ENCODE results near the gene ADSS1. TPM values are rescaled to one million over a fixed set of nuclear protein-coding genes. Genes with fewer than 3 reads are reported as not detected.

Gene ADSS1
- total RNA-seq, 1 donor from 2014 or later = 89.8 TPM

- H3K36me3 ChIP-seq (ENCODE audit: control insufficient read depth in 3 of 3, insufficient read depth in 3 of 3, low read length in 3 of 3) = peaks cover 8 to 14% (median 13%) of the 10 kb centered on the region in 3 donors
- H3K27ac ChIP-seq (ENCODE audit: low read depth, low read length) = no peak overlapping the region
- H3K9me3 ChIP-seq (ENCODE audit: control insufficient read depth in 3 of 3, low read length in 3 of 3) = no peaks in the 10 kb centered on the region
- no peak overlapping the region for H3K9ac ChIP-seq (ENCODE audit: low read depth in 1 of 3, low read length in 3 of 3)
- H3K27me3 ChIP-seq (ENCODE audit: control insufficient read depth in 3 of 3, insufficient read depth in 3 of 3, low read length in 3 of 3) = no peaks in the 10 kb centered on the region
- no peaks in the 10 kb centered on the region for H3K4me1 ChIP-seq (ENCODE audit: control insufficient read depth in 3 of 3, insufficient read depth in 3 of 3, low read length in 3 of 3)
- H3K4me3 ChIP-seq (ENCODE audit: low read length in 3 of 3) = no peak overlapping the region
Measured at GRCh38 chr14:104778694-104779331, 54.8 kb downstream of the ADSS1 start.

- Histone ChIP-seq H3K4me3 (ENCODE audit: low read length in 3 of 3) (no peak overlapping the region), H3K27ac (ENCODE audit: low read depth, low read length) (no peak overlapping the region), H3K4me1 (ENCODE audit: control insufficient read depth in 3 of 3, insufficient read depth in 3 of 3, low read length in 3 of 3) (no peaks in the 10 kb centered on the region), H3K36me3 (ENCODE audit: control insufficient read depth in 3 of 3, insufficient read depth in 3 of 3, low read length in 3 of 3) (peaks cover 6 to 10% (median 8%) of the 10 kb centered on the region in 3 donors), H3K9ac (ENCODE audit: low read depth in 1 of 3, low read length in 3 of 3) (no peak overlapping the region), H3K9me3 (ENCODE audit: control insufficient read depth in 3 of 3, low read length in 3 of 3) (no peaks in the 10 kb centered on the region), H3K27me3 (ENCODE audit: control insufficient read depth in 3 of 3, insufficient read depth in 3 of 3, low read length in 3 of 3) (no peaks in the 10 kb centered on the region)
Measured at GRCh38 chr14:104779776-104780512, 55.9 kb downstream of the ADSS1 start.

- no peaks in the 10 kb centered on the region for H3K27me3 ChIP-seq (ENCODE audit: control insufficient read depth in 3 of 3, insufficient read depth in 3 of 3, low read length in 3 of 3)
- no peak overlapping the region for H3K9ac ChIP-seq (ENCODE audit: low read depth in 1 of 3, low read length in 3 of 3)
- no peak overlapping the region for H3K4me3 ChIP-seq (ENCODE audit: low read length in 3 of 3)
- H3K27ac ChIP-seq (ENCODE audit: low read depth, low read length) = no peak overlapping the region
- H3K36me3 ChIP-seq (ENCODE audit: control insufficient read depth in 3 of 3, insufficient read depth in 3 of 3, low read length in 3 of 3) = peaks cover 2 to 6% (median 6%) of the 10 kb centered on the region in 3 donors
- H3K9me3 ChIP-seq (ENCODE audit: control insufficient read depth in 3 of 3, low read length in 3 of 3) = no peaks in the 10 kb centered on the region
- H3K4me1 ChIP-seq (ENCODE audit: control insufficient read depth in 3 of 3, insufficient read depth in 3 of 3, low read length in 3 of 3) = no peaks in the 10 kb centered on the region
Measured at GRCh38 chr14:104780513-104781030, 56.5 kb downstream of the ADSS1 start.

- H3K9ac ChIP-seq (ENCODE audit: low read depth in 1 of 3, low read length in 3 of 3) = no peak overlapping the region
- no peaks in the 10 kb centered on the region for H3K9me3 ChIP-seq (ENCODE audit: control insufficient read depth in 3 of 3, low read length in 3 of 3)
- H3K27me3 ChIP-seq (ENCODE audit: control insufficient read depth in 3 of 3, insufficient read depth in 3 of 3, low read length in 3 of 3) = no peaks in the 10 kb centered on the region
- peaks cover 0 to 4% (median under 1%) of the 10 kb centered on the region in 3 donors for H3K4me1 ChIP-seq (ENCODE audit: control insufficient read depth in 3 of 3, insufficient read depth in 3 of 3, low read length in 3 of 3)
- no peak overlapping the region for H3K4me3 ChIP-seq (ENCODE audit: low read length in 3 of 3)
- H3K27ac ChIP-seq (ENCODE audit: low read depth, low read length) = no peak overlapping the region
- peaks cover 0 to 4% (median 2%) of the 10 kb centered on the region in 3 donors for H3K36me3 ChIP-seq (ENCODE audit: control insufficient read depth in 3 of 3, insufficient read depth in 3 of 3, low read length in 3 of 3)
Measured at GRCh38 chr14:104781271-104782077, 57.4 kb downstream of the ADSS1 start.

- Histone ChIP-seq H3K27me3 (ENCODE audit: control insufficient read depth in 3 of 3, insufficient read depth in 3 of 3, low read length in 3 of 3) (no peaks in the 10 kb centered on the region), H3K9ac (ENCODE audit: low read depth in 1 of 3, low read length in 3 of 3) (no peak overlapping the region), H3K4me3 (ENCODE audit: low read length in 3 of 3) (no peak overlapping the region), H3K36me3 (ENCODE audit: control insufficient read depth in 3 of 3, insufficient read depth in 3 of 3, low read length in 3 of 3) (peaks cover 0 to 2% (median 2%) of the 10 kb centered on the region in 3 donors), H3K4me1 (ENCODE audit: control insufficient read depth in 3 of 3, insufficient read depth in 3 of 3, low read length in 3 of 3) (peaks cover 2 to 11% (median 5%) of the 10 kb centered on the region in 3 donors), H3K9me3 (ENCODE audit: control insufficient read depth in 3 of 3, low read length in 3 of 3) (no peaks in the 10 kb centered on the region), H3K27ac (ENCODE audit: low read depth, low read length) (no peak overlapping the region)
Measured at GRCh38 chr14:104782086-104782807, 58.2 kb downstream of the ADSS1 start.

- H3K36me3 ChIP-seq (ENCODE audit: control insufficient read depth in 3 of 3, insufficient read depth in 3 of 3, low read length in 3 of 3) = peaks cover 0 to 4% (median 2%) of the 10 kb centered on the region in 3 donors
- no peaks in the 10 kb centered on the region for H3K9me3 ChIP-seq (ENCODE audit: control insufficient read depth in 3 of 3, low read length in 3 of 3)
- H3K4me3 ChIP-seq (ENCODE audit: low read length in 3 of 3) = no peak overlapping the region
- H3K27me3 ChIP-seq (ENCODE audit: control insufficient read depth in 3 of 3, insufficient read depth in 3 of 3, low read length in 3 of 3) = no peaks in the 10 kb centered on the region
- H3K27ac ChIP-seq (ENCODE audit: low read depth, low read length) = no peak overlapping the region
- H3K4me1 ChIP-seq (ENCODE audit: control insufficient read depth in 3 of 3, insufficient read depth in 3 of 3, low read length in 3 of 3) = peaks cover 2 to 15% (median 10%) of the 10 kb centered on the region in 3 donors
- no peak overlapping the region for H3K9ac ChIP-seq (ENCODE audit: low read depth in 1 of 3, low read length in 3 of 3)
Measured at GRCh38 chr14:104782808-104783139, 58.7 kb downstream of the ADSS1 start.

- Histone ChIP-seq H3K9ac (ENCODE audit: low read depth in 1 of 3, low read length in 3 of 3) (no peak overlapping the region), H3K4me1 (ENCODE audit: control insufficient read depth in 3 of 3, insufficient read depth in 3 of 3, low read length in 3 of 3) (peaks cover 2 to 19% (median 11%) of the 10 kb centered on the region in 3 donors), H3K36me3 (ENCODE audit: control insufficient read depth in 3 of 3, insufficient read depth in 3 of 3, low read length in 3 of 3) (peaks cover 0 to 8% (median 6%) of the 10 kb centered on the region in 3 donors), H3K27me3 (ENCODE audit: control insufficient read depth in 3 of 3, insufficient read depth in 3 of 3, low read length in 3 of 3) (no peaks in the 10 kb centered on the region), H3K27ac (ENCODE audit: low read depth, low read length) (no peak overlapping the region), H3K4me3 (ENCODE audit: low read length in 3 of 3) (no peak overlapping the region), H3K9me3 (ENCODE audit: control insufficient read depth in 3 of 3, low read length in 3 of 3) (no peaks in the 10 kb centered on the region)
Measured at GRCh38 chr14:104783484-104784217, 59.6 kb downstream of the ADSS1 start.

GRCh38 chr14:104784218-104784568 lies 60.2 kb downstream of the ADSS1 start:
- H3K9ac ChIP-seq (ENCODE audit: low read depth in 1 of 3, low read length in 3 of 3) = no peak overlapping the region
- H3K27me3 ChIP-seq (ENCODE audit: control insufficient read depth in 3 of 3, insufficient read depth in 3 of 3, low read length in 3 of 3) = no peaks in the 10 kb centered on the region
- no peak overlapping the region for H3K4me3 ChIP-seq (ENCODE audit: low read length in 3 of 3)
- H3K27ac ChIP-seq (ENCODE audit: low read depth, low read length) = no peak overlapping the region
- H3K36me3 ChIP-seq (ENCODE audit: control insufficient read depth in 3 of 3, insufficient read depth in 3 of 3, low read length in 3 of 3) = peaks cover 0 to 8% (median 6%) of the 10 kb centered on the region in 3 donors
- H3K4me1 ChIP-seq (ENCODE audit: control insufficient read depth in 3 of 3, insufficient read depth in 3 of 3, low read length in 3 of 3) = peaks cover 2 to 19% (median 11%) of the 10 kb centered on the region in 3 donors
- H3K9me3 ChIP-seq (ENCODE audit: control insufficient read depth in 3 of 3, low read length in 3 of 3) = no peaks in the 10 kb centered on the region
